ENCODE data around the gene FAM9C. TPM values are rescaled to one million over a fixed set of nuclear protein-coding genes. Genes with fewer than 3 reads are reported as not detected.
A peak's percentile ranks its signal among the peaks of the same experiment; 100 is the strongest.
"Not testable (repeated sequence)": the region's sequence is repeated elsewhere in the genome, so short reads cannot be mapped to it uniquely, and the experiment has no call there.

Gene FAM9C
- total RNA-seq, 1 donor from 2014 or later = not detected

DNA sequence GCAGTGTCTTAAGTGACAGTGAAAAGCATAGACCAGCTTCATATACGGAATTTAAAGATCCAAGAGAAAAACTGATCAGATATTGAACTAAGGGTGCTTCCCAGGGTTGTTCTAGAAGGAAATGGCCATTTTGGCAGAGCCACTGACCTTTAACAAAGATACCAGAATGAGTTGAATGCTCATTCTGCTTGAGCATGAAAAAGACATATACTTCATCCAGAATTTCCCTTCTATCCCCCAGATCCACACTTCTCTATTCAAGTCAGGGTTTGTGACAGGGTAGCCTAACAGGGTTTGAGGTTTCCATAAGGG, 45.6 kb upstream of the FAM9C start:
- DNase-seq (ENCODE audit: low spot score) = no peak
- Mint-ChIP-seq H3K27ac (ENCODE audit: unreplicated experiment) (no peak overlapping the region), H3K36me3 (ENCODE audit: low read depth) (peaks cover 1% of the 10 kb centered on the region), H3K9me3 (ENCODE audit: low read depth) (peaks cover 6% of the 10 kb centered on the region), H3K4me3 (ENCODE audit: unreplicated experiment) (no peak overlapping the region), H3K27me3 (ENCODE audit: low read depth) (no peaks in the 10 kb centered on the region), H3K4me1 (ENCODE audit: low read depth) (peaks cover 36% of the 10 kb centered on the region)
- TF ChIP-seq, protein P1, sequence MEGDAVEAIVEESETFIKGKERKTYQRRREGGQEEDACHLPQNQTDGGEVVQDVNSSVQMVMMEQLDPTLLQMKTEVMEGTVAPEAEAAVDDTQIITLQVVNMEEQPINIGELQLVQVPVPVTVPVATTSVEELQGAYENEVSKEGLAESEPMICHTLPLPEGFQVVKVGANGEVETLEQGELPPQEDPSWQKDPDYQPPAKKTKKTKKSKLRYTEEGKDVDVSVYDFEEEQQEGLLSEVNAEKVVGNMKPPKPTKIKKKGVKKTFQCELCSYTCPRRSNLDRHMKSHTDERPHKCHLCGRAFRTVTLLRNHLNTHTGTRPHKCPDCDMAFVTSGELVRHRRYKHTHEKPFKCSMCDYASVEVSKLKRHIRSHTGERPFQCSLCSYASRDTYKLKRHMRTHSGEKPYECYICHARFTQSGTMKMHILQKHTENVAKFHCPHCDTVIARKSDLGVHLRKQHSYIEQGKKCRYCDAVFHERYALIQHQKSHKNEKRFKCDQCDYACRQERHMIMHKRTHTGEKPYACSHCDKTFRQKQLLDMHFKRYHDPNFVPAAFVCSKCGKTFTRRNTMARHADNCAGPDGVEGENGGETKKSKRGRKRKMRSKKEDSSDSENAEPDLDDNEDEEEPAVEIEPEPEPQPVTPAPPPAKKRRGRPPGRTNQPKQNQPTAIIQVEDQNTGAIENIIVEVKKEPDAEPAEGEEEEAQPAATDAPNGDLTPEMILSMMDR (IDR thresholded peaks at IDR 0.05) = no peak

DNA sequence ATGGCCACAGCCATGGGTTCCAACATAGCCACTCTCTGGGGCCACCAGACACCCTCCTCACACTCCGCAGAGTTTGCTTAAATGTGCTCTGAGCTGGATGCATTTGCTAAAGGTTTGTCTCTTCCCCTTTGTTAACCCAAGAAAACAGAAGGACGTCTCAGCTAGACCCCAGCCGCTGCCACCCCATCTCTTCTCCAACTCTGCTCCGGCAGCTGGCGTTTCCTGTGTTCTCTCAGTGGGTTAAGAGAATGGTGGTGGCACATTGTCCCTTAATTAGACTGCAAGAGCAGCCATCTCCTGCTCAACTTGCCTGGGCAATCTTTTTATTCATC, 43.7 kb upstream of the FAM9C start:
- Mint-ChIP-seq H3K4me1 (ENCODE audit: low read depth) (peaks cover 20% of the 10 kb centered on the region), H3K9me3 (ENCODE audit: low read depth) (peaks cover 6% of the 10 kb centered on the region), H3K27ac (ENCODE audit: unreplicated experiment) (no peak overlapping the region), H3K4me3 (ENCODE audit: unreplicated experiment) (no peak overlapping the region), H3K36me3 (ENCODE audit: low read depth) (peaks cover 1% of the 10 kb centered on the region), H3K27me3 (ENCODE audit: low read depth) (no peaks in the 10 kb centered on the region)
- DNase-seq (ENCODE audit: low spot score) = no peak
- TF ChIP-seq, protein P1 (IDR thresholded peaks at IDR 0.05) = no peak

DNA sequence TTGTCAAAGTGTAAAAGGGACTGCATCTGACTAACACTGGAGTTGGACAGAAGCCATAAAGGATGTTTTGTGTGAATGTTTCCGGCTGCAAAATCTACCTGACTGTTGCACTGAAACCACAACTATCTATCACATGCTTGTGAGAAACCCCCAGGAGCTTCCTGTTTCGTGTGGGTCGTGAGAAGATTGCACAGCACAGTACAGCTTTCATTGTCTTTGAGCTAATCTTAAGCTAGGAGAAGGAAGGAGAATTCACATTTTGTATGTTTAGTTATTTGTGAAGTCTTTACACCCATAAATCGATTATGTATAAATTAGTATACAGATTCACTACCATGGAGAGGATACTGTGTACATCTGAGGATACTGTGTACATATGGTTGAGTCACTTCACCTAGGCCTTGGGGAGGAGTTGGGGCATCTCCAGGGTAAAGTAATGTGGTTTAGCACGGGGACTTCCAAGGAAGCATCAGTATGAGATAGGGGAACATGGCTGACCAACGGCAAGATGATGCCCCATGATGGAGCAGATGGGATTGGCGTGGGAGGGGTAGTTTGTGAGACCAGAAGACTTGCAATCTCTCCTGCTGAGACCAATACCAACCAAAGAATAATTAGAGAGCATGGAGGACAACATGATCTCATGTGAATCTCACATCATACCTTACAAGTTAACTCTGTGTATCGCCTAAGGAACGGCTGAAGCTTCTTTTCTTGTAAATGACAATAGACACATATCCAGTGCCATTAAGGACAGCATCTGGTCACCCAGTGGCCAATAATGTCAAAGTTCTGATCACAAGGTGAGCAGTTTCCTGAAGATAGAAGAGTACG, 43.1 kb upstream of the FAM9C start:
- H3K9me3 Mint-ChIP-seq (ENCODE audit: low read depth) = peaks cover under 1% of the 10 kb centered on the region
- H3K27ac Mint-ChIP-seq (ENCODE audit: unreplicated experiment) = no peak overlapping the region
- no peaks in the 10 kb centered on the region for H3K27me3 Mint-ChIP-seq (ENCODE audit: low read depth)
- H3K4me1 Mint-ChIP-seq (ENCODE audit: low read depth) = peaks cover 16% of the 10 kb centered on the region
- no peak overlapping the region for H3K4me3 Mint-ChIP-seq (ENCODE audit: unreplicated experiment)
- TF ChIP-seq, protein P1 (IDR thresholded peaks at IDR 0.05) = no peak
- DNase-seq (ENCODE audit: low spot score) = no peak
- H3K36me3 Mint-ChIP-seq (ENCODE audit: low read depth) = peaks cover under 1% of the 10 kb centered on the region

DNA sequence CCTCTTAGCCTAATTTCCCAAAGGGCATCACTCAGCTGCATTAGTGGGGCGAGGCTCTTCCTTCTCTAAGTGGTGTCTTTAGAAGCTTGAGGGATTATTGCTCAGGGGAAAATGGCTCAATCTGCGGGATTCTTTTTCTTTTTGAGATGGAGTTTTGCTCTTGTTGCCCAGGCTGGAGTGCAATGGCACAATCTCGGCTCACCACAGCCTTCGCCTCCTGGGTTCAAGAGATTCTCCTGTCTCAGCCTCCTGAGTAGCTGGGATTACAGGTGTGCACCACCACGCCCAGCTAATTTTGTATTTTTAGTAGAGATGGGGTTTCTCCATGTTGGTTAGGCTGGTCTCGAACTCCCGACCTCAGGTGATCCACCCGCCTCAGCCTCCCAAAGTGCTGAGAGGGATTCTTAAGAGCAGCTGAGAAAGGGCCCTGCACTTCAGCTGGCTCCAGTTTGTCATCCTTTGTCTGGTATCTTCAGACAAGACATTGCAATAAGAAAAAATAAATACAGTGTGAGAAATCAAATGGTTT, 42.4 kb upstream of the FAM9C start:
- not testable (repeated sequence) for DNase-seq (ENCODE audit: low spot score); H3K9me3 Mint-ChIP-seq (ENCODE audit: low read depth); H3K27me3 Mint-ChIP-seq (ENCODE audit: low read depth); H3K36me3 Mint-ChIP-seq (ENCODE audit: low read depth); H3K4me3 Mint-ChIP-seq (ENCODE audit: unreplicated experiment)
- Mint-ChIP-seq H3K4me1 (ENCODE audit: low read depth) (peaks cover 22% of the 10 kb centered on the region), H3K27ac (ENCODE audit: unreplicated experiment) (peak overlapping the region; percentile 28)

DNA sequence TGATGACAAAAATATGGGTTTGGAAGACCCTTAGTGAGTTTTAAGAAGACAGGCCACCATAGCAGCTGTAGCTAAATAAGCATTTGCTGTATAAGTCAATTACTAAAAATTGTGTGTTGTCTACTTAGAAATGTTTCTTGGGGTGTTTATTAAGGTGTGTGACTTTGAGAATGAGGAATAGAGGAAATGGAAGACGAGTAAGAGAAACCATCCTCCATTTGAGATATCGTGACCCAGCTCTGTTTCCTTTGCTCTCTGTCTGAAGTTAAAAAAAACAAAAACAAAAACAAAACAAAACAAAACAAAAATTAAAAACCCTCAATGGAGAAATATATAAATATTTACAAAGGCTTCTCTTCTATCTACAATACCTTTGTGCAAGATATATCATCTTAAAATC, 41.7 kb upstream of the FAM9C start:
- Mint-ChIP-seq H3K36me3 (ENCODE audit: low read depth) (no peaks in the 10 kb centered on the region), H3K9me3 (ENCODE audit: low read depth) (no peaks in the 10 kb centered on the region), H3K27ac (ENCODE audit: unreplicated experiment) (no peak overlapping the region), H3K27me3 (ENCODE audit: low read depth) (no peaks in the 10 kb centered on the region), H3K4me3 (ENCODE audit: unreplicated experiment) (no peak overlapping the region), H3K4me1 (ENCODE audit: low read depth) (peaks cover 27% of the 10 kb centered on the region)
- TF ChIP-seq, protein P1 (IDR thresholded peaks at IDR 0.05) = no peak
- no peak for DNase-seq (ENCODE audit: low spot score)

DNA sequence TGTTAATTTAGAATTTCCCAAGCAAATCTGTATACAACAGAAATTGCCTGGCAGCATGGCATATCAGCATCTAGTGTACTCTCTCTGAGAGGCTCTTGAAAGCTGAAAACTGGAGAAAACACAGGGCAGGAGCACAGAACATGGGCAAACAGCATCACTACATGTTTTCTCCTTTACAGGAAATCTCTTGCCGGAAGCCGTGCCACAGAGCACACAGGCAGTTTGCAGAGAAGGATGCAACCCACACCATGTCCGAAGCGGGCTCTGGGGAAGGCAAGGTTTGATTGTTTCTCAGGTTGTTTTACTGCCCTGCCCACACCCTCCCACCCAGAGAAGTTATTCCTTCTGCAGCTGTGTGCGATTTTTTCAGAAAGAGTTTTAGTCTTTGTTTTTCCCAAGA, 41.1 kb upstream of the FAM9C start:
- no peak overlapping the region for H3K4me3 Mint-ChIP-seq (ENCODE audit: unreplicated experiment)
- H3K27me3 Mint-ChIP-seq (ENCODE audit: low read depth) = no peaks in the 10 kb centered on the region
- TF ChIP-seq, protein P1 (IDR thresholded peaks at IDR 0.05) = no peak
- no peak overlapping the region for H3K27ac Mint-ChIP-seq (ENCODE audit: unreplicated experiment)
- no peaks in the 10 kb centered on the region for H3K9me3 Mint-ChIP-seq (ENCODE audit: low read depth)
- no peaks in the 10 kb centered on the region for H3K36me3 Mint-ChIP-seq (ENCODE audit: low read depth)
- no peak for DNase-seq (ENCODE audit: low spot score)
- H3K4me1 Mint-ChIP-seq (ENCODE audit: low read depth) = peaks cover 29% of the 10 kb centered on the region

Measured in chondrocyte (in vitro differentiated cells).